Kidney (tissue), 14 donors: ENCODE measurements around the gene MARK2. TPM values are rescaled to one million over a fixed set of nuclear protein-coding genes. Genes with fewer than 3 reads are reported as not detected.

ENCODE experiments used
- DNase-seq, 5 donors: peaks; one replicate each; pipeline ENCODE4 v3.0.0-alpha.2; 2013 to 2020
- FAIRE-seq: peaks from 2 replicates; lab custom pipeline; 2012; peaks lifted over from hg19 to GRCh38; lab: Jason Lieb, UNC
- H3K27ac ChIP-seq, 2 donors: one replicate each; pipeline ENCODE4 v1.7.0; 2013; ENCODE audit warnings: low read depth in 2 of 2, low read length in 2 of 2, inconsistent platforms in 1 of 2
- H3K27me3 ChIP-seq: one replicate; pipeline ENCODE4 v1.7.1; 2013; ENCODE audit warnings: low read length, inconsistent platforms; ENCODE audit not compliant: control insufficient read depth, insufficient read depth
- H3K36me3 ChIP-seq, 3 donors: one replicate each; pipeline versions ENCODE4 v1.7.0 to v1.7.1; 2013; ENCODE audit warnings: low read length in 3 of 3, control low read depth in 1 of 3, inconsistent platforms in 1 of 3; ENCODE audit not compliant: insufficient read depth in 3 of 3, control insufficient read depth in 2 of 3
- H3K4me1 ChIP-seq, 3 donors: one replicate each; pipeline versions ENCODE4 v1.7.0 to v1.7.1; 2013; ENCODE audit warnings: low read length in 3 of 3, inconsistent platforms in 1 of 3, low read depth in 1 of 3; ENCODE audit not compliant: control insufficient read depth in 2 of 3, insufficient read depth in 2 of 3
- H3K4me3 ChIP-seq, 3 donors: one replicate each; pipeline versions ENCODE4 v1.7.0 to v1.8.1; 2013; ENCODE audit warnings: low read length in 3 of 3, control low read depth in 1 of 3, inconsistent platforms in 1 of 3
- H3K9ac ChIP-seq, 3 donors: one replicate each; pipeline versions ENCODE4 v1.7.0 to v1.7.1; 2013; ENCODE audit warnings: low read length in 3 of 3, control low read depth in 1 of 3, inconsistent platforms in 1 of 3
- H3K9me3 ChIP-seq, 3 donors: one replicate each; pipeline versions ENCODE4 v1.7.0 to v1.7.1; 2013; ENCODE audit warnings: low read length in 3 of 3, control low read depth in 1 of 3, inconsistent platforms in 1 of 3; ENCODE audit not compliant: control insufficient read depth in 2 of 3, insufficient read depth in 1 of 3
- CTCF ChIP-seq: IDR thresholded peaks from 3 replicates; pipeline ENCODE4 v1.5.1; 2012; ENCODE audit warnings: mild to moderate bottlenecking, moderate library complexity, borderline replicate concordance; ENCODE audit not compliant: insufficient read depth; ENCODE audit errors: extremely low read depth
- intact Hi-C: fragments of 100-400 bp; cut with DNase I; formaldehyde crosslinking; loops from one replicate; pipeline ENCODE4 v1.11.1; 2022
- polyA plus RNA-seq: library from polyadenylated mRNA; stranded (reverse); fragments of 350-450 nt; fragmentation: Illumina TruSeq; extraction: RNeasy Lipid Tissue Mini Kit (QIAGEN cat#74804); gene quantifications from one replicate; pipeline ENCODE4 v1.2.3, GENCODE V29; 2014; ENCODE audit warnings: low read depth, low replicate concordance; ENCODE audit not compliant: insufficient read depth
- total RNA-seq: library from RNA; stranded (reverse); fragmentation: NEBNext Ultra II Directional; extraction: Animal tissue kit (Norgen Biotek cat#: 25700); gene quantifications from one replicate; pipeline ENCODE4 v1.2.1, GENCODE V29; 2021
- donor health status: control.
- donor health status: control.
- donor health status: control.
- donor health status: control.
- donor health status: control.
- donor health status: DM: yes; HTN: yes; CAD: no.
- donor health status: Normal renal cell carcinoma (clear cell type).

MARK2 gene
- total and polyA plus RNA-seq, 2 donors from 2014 or later: 11.7 to 42.6 TPM

GRCh38 chr11:63906087-63906486 lies 67.2 kb downstream of the MARK2 start:
- H3K27ac ChIP-seq: no peak overlapping the region
- peaks cover 0 to 2% (median 0%) of the 10 kb centered on the region in 3 donors for H3K4me1 ChIP-seq
- H3K27me3 ChIP-seq: no peaks in the 10 kb centered on the region
- TF ChIP-seq CTCF: no peak
- no peak for FAIRE-seq
- H3K9ac ChIP-seq: no peak overlapping the region
- peaks cover 2 to 35% (median 34%) of the 10 kb centered on the region in 3 donors for H3K36me3 ChIP-seq
- no peaks in the 10 kb centered on the region for H3K9me3 ChIP-seq
- intact Hi-C loops: no loop called here
- DNase-seq: no peak
- no peak overlapping the region for H3K4me3 ChIP-seq

- H3K27me3 ChIP-seq: no peaks in the 10 kb centered on the region
- peaks cover 2 to 32% (median 30%) of the 10 kb centered on the region in 3 donors for H3K36me3 ChIP-seq
- TF ChIP-seq CTCF: peak; percentile 7
- DNase-seq (no peak), FAIRE-seq (no peak)
- intact Hi-C loops: no loop called here
- H3K9me3 ChIP-seq: no peaks in the 10 kb centered on the region
- H3K4me3 ChIP-seq: no peak overlapping the region
- H3K27ac ChIP-seq: no peak overlapping the region
- H3K4me1 ChIP-seq: peaks cover 0 to 2% (median 0%) of the 10 kb centered on the region in 3 donors
- H3K9ac ChIP-seq: no peak overlapping the region
These were observed 67.7 kb downstream of the MARK2 start for GRCh38 chr11:63906585-63906984.

DNA sequence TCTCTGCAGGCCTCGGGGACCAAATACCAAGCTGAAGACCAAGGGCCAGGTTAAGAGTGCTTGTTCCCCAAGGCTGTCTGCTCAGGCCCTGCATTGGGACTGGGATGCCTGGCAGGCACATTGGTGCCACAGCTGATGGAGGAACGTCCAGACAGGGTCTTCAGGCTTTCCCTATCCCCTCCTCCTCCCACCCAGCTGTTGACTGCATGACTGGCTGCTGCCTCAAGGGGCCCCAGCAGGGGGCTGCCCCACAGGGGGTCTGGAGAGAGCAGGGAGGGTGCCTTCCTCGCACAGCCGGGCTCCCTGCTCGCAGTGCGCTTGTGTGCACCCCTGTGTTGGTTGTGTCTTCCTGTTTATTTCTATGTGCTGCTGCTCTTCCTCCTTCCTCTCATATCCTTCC lies 68.2 kb downstream of the MARK2 start:
- DNase-seq (peak in 2 of 5 donors; percentile 42 to 66), FAIRE-seq (no peak)
- Histone ChIP-seq H3K27ac (no peak overlapping the region), H3K9me3 (no peaks in the 10 kb centered on the region), H3K27me3 (no peaks in the 10 kb centered on the region), H3K4me1 (peaks cover 0 to 2% (median 0%) of the 10 kb centered on the region in 3 donors), H3K4me3 (no peak overlapping the region), H3K9ac (no peak overlapping the region), H3K36me3 (peaks cover 2 to 27% (median 26%) of the 10 kb centered on the region in 3 donors)
- no peak for TF ChIP-seq CTCF
- intact Hi-C loops: no loop called here
